ENCODE data around the gene TAS2R40. TPM values are rescaled to one million over a fixed set of nuclear protein-coding genes. Genes with fewer than 3 reads are reported as not detected.

TAS2R40 gene
- total and polyA plus RNA-seq, 8 donors, result not detected

- Histone ChIP-seq H3K4me3 (no peak overlapping the region), H3K27me3 (no peaks in the 10 kb centered on the region), H3K4me1 (no peaks in the 10 kb centered on the region), H3K27ac (no peak overlapping the region), H3K36me3 (no peaks in the 10 kb centered on the region), H3K9me3 (no peaks in the 10 kb centered on the region)
- ATAC-seq (no peak), FAIRE-seq (no peak), DNase-seq (no peak)
- no peak for TF ChIP-seq CTCF (IDR thresholded peaks at IDR 0.05)
- 92 to 93% methylated on average over 2 of the region's 2 CpGs for WGBS, 2 donors
- intact Hi-C loops (cut with DNase I), result no loop called here
Measured at GRCh38 chr7:143252006-143252405, 30.2 kb downstream of the TAS2R40 start.

- intact Hi-C loops (cut with DNase I), result no loop called here
- Histone ChIP-seq H3K9me3 (no peaks in the 10 kb centered on the region), H3K4me3 (no peak overlapping the region), H3K4me1 (peaks cover 0 to 14% (median 7%) of the 10 kb centered on the region in 3 donors), H3K27me3 (no peaks in the 10 kb centered on the region), H3K36me3 (no peaks in the 10 kb centered on the region), H3K27ac (no peak overlapping the region)
- WGBS, 2 donors, result 81 to 87% methylated on average over 3 of the region's 3 CpGs
- DNase-seq, result no peak
- no peak for TF ChIP-seq CTCF (IDR thresholded peaks at IDR 0.05)
- FAIRE-seq, result no peak
- ATAC-seq, result no peak
Measured at GRCh38 chr7:143255564-143255963, 33.7 kb downstream of the TAS2R40 start.

GRCh38 chr7:143256325-143256724 lies 34.5 kb downstream of the TAS2R40 start:
- WGBS, 2 donors, result 84 to 87% methylated on average over 3 of the region's 3 CpGs
- ATAC-seq (no peak), FAIRE-seq (no peak), DNase-seq (no peak)
- Histone ChIP-seq H3K36me3 (no peaks in the 10 kb centered on the region), H3K9me3 (no peaks in the 10 kb centered on the region), H3K4me1 (peaks cover 0 to 14% (median 7%) of the 10 kb centered on the region in 3 donors), H3K27ac (no peak overlapping the region), H3K4me3 (no peak overlapping the region), H3K27me3 (no peaks in the 10 kb centered on the region)
- intact Hi-C loops (cut with DNase I), result no loop called here
- TF ChIP-seq CTCF (IDR thresholded peaks at IDR 0.05), result no peak

- H3K4me3 ChIP-seq, result no peak overlapping the region
- intact Hi-C loops (cut with DNase I), result no loop called here
- H3K36me3 ChIP-seq, result no peaks in the 10 kb centered on the region
- WGBS, 2 donors, result 81 to 86% methylated on average over 4 of the region's 4 CpGs
- no peaks in the 10 kb centered on the region for H3K9me3 ChIP-seq
- H3K27me3 ChIP-seq, result no peaks in the 10 kb centered on the region
- H3K27ac ChIP-seq, result no peak overlapping the region
- no peak for TF ChIP-seq CTCF (IDR thresholded peaks at IDR 0.05)
- ATAC-seq (no peak), FAIRE-seq (no peak), DNase-seq (no peak)
- H3K4me1 ChIP-seq, result peaks cover 0 to 14% (median 7%) of the 10 kb centered on the region in 3 donors
Measured at GRCh38 chr7:143256932-143257331, 35.1 kb downstream of the TAS2R40 start.

GRCh38 chr7:143257501-143257900 lies 35.7 kb downstream of the TAS2R40 start:
- Histone ChIP-seq H3K4me3 (no peak overlapping the region), H3K4me1 (peaks cover 0 to 14% (median 7%) of the 10 kb centered on the region in 3 donors), H3K27me3 (no peaks in the 10 kb centered on the region), H3K27ac (no peak overlapping the region), H3K36me3 (no peaks in the 10 kb centered on the region), H3K9me3 (no peaks in the 10 kb centered on the region)
- no peak for TF ChIP-seq CTCF (IDR thresholded peaks at IDR 0.05)
- no peak for DNase-seq
- no peak for FAIRE-seq
- intact Hi-C loops (cut with DNase I), result no loop called here
- no peak for ATAC-seq
- WGBS, 2 donors, result 83 to 88% methylated on average over 5 of the region's 5 CpGs
